GM12878 (cell line): Measurements from ENCODE around the gene BLOC1S4. TPM values are rescaled to one million over a fixed set of nuclear protein-coding genes. Genes with fewer than 3 reads are reported as not detected.

Source experiments
- BMI1 ChIP-seq: fragments of 450-650 bp; IDR thresholded peaks from 2 replicates; pipeline ENCODE4 v1.6.1; 2016; ENCODE audit warnings: mild to moderate bottlenecking, moderate library complexity, borderline replicate concordance
- CBFB ChIP-seq: IDR thresholded peaks from 2 replicates; pipeline ENCODE4 v1.6.1; 2016; ENCODE audit warnings: antibody characterized with exemption, low read depth
- CTCF ChIP-seq, 3 experiments: IDR thresholded peaks in 2 of 3; conservative IDR thresholded peaks in 1 of 3; 2 replicates each; pipeline ENCODE4 v1.5.1; 2011; ENCODE audit warnings: low read depth in 3 of 3, low read length in 3 of 3, mild to moderate bottlenecking in 3 of 3, control low read depth in 2 of 3, moderate library complexity in 2 of 3, inconsistent platforms in 1 of 3, mixed read lengths in 1 of 3; ENCODE audit not compliant: control insufficient read depth in 2 of 3, insufficient read depth in 1 of 3; ENCODE audit errors: extremely low read depth in 1 of 3
- E2F8 ChIP-seq: fragments of 450-650 bp; IDR thresholded peaks from 2 replicates; pipeline ENCODE4 v1.6.1; 2018; ENCODE audit warnings: mild to moderate bottlenecking, low read depth, moderate library complexity; ENCODE audit not compliant: partially characterized antibody
- ETV6 ChIP-seq, 2 experiments: fragments of 450-650 bp in 1 of 2; IDR thresholded peaks in 1 of 2; conservative IDR thresholded peaks in 1 of 2; 2 replicates each; pipeline ENCODE4 v1.6.1; 2014; ENCODE audit warnings: antibody characterized with exemption in 1 of 2, borderline replicate concordance in 1 of 2, low read depth in 1 of 2, mild to moderate bottlenecking in 1 of 2, moderate library complexity in 1 of 2
- FOXM1 ChIP-seq: IDR thresholded peaks from 2 replicates; pipeline ENCODE4 v1.6.1; 2012; ENCODE audit warnings: low read depth, mild to moderate bottlenecking, inconsistent platforms, low read length, moderate library complexity
- HCFC1 ChIP-seq: fragments of 150-350 bp; IDR thresholded peaks from 2 replicates; pipeline ENCODE4 v1.6.1; 2014; ENCODE audit warnings: low read length
- HDAC2 ChIP-seq: fragments of 200-600 bp; sonication (generic); IDR thresholded peaks from 2 replicates; pipeline ENCODE4 v1.6.1; 2017
- MYB ChIP-seq: fragments of 150-350 bp; IDR thresholded peaks from 2 replicates; pipeline ENCODE4 v1.6.1; 2014; ENCODE audit warnings: mild to moderate bottlenecking, low read depth, low read length, borderline replicate concordance
- MYC ChIP-seq: IDR thresholded peaks from 2 replicates; pipeline ENCODE4 v1.6.1; 2011; ENCODE audit warnings: mild to moderate bottlenecking, low read length, moderate library complexity, inconsistent platforms; ENCODE audit not compliant: insufficient read depth, insufficient replicate concordance, insufficient read length, severe bottlenecking
- NR2C2 ChIP-seq: IDR thresholded peaks from 2 replicates; pipeline ENCODE4 v1.6.1; 2011; ENCODE audit warnings: borderline replicate concordance, low read depth; ENCODE audit not compliant: control insufficient read depth, insufficient read length
- PAX8 ChIP-seq: fragments of 450-650 bp; IDR thresholded peaks from 2 replicates; pipeline ENCODE4 v1.6.1; 2017; ENCODE audit warnings: mild to moderate bottlenecking, moderate library complexity
- POLR2A ChIP-seq: IDR thresholded peaks from 2 replicates; pipeline ENCODE4 v1.6.1; 2011; ENCODE audit warnings: low read depth, mild to moderate bottlenecking, low read length
- RELB ChIP-seq: fragments of 450-650 bp; IDR thresholded peaks from 2 replicates; pipeline ENCODE4 v1.6.1; 2017; ENCODE audit warnings: low read depth, mild to moderate bottlenecking, moderate library complexity
- SIX5 ChIP-seq: IDR thresholded peaks from 2 replicates; pipeline ENCODE4 v1.6.1; 2011; ENCODE audit warnings: mild to moderate bottlenecking, low read depth, low read length, moderate library complexity; ENCODE audit not compliant: severe bottlenecking
- SMAD1 ChIP-seq: fragments of 450-650 bp; IDR thresholded peaks from 2 replicates; pipeline ENCODE4 v1.6.1; 2018; ENCODE audit warnings: mild to moderate bottlenecking, low read depth; ENCODE audit not compliant: partially characterized antibody
- SREBF2 ChIP-seq: IDR thresholded peaks from 2 replicates; pipeline ENCODE4 v1.6.1; 2012; ENCODE audit warnings: mild to moderate bottlenecking, low read length
- TARDBP ChIP-seq: IDR thresholded peaks from 2 replicates; pipeline ENCODE4 v1.6.1; 2016; ENCODE audit warnings: borderline replicate concordance
- TCF12 ChIP-seq: IDR thresholded peaks from 2 replicates; pipeline ENCODE4 v1.6.1; 2011; ENCODE audit warnings: low read depth, mild to moderate bottlenecking, low read length
- TCF7 ChIP-seq: IDR thresholded peaks from 2 replicates; pipeline ENCODE4 v1.6.1; 2014; ENCODE audit warnings: antibody characterized with exemption, borderline replicate concordance
- USF1 ChIP-seq: IDR thresholded peaks from 2 replicates; pipeline ENCODE4 v1.6.1; 2011; ENCODE audit warnings: borderline replicate concordance, low read depth, mild to moderate bottlenecking, moderate library complexity, mixed read lengths, low read length; ENCODE audit not compliant: insufficient read depth; ENCODE audit errors: extremely low read length
- ZBED1 ChIP-seq: IDR thresholded peaks from 2 replicates; pipeline ENCODE4 v1.6.1; 2016; ENCODE audit warnings: borderline replicate concordance
- ZZZ3 ChIP-seq: IDR thresholded peaks from 2 replicates; pipeline ENCODE4 v1.6.1; 2011; ENCODE audit warnings: low read depth; ENCODE audit not compliant: control insufficient read depth, insufficient read length
- polyA plus RNA-seq, 11 experiments: library from polyadenylated mRNA; depleted of rRNA in 4 of 11; unstranded in 6 of 11; stranded (reverse) in 5 of 11; fragments of >200 nt; fragmentation: Nextera tagmentation in 4 of 11; fragmentation: Illumina TruSeq in 1 of 11; extraction: Ambion mirVana in 4 of 11; extraction: Trizol in 1 of 11; gene quantifications; 1 replicate in 1 of 11; 2 replicates in 10 of 11; pipeline versions ENCODE4 v1.2.1 to v1.2.3, GENCODE V29; 2011 to 2016; ENCODE audit warnings: inconsistent platforms in 2 of 11, missing spikeins in 2 of 11, low read depth in 1 of 11
- total RNA-seq, 4 experiments: library from RNA; depleted of rRNA in 3 of 4; stranded (reverse); fragments of >200 nt in 3 of 4; fragmentation: Illumina TruSeq in 1 of 4; extraction: Trizol in 1 of 4; gene quantifications; 2 replicates each; pipeline versions ENCODE4 v1.2.1 to v1.2.3, GENCODE V29; 2013 to 2021

BLOC1S4 gene
- total and polyA plus RNA-seq, 10 of the 15 experiments (the other 5 are each of a cell fraction or from before 2014, with no cell fraction given): 2.7 to 23.8 (median 9.5) TPM

GRCh38 chr4:6673660-6674499 is 42.1 kb upstream of the BLOC1S4 start (continued):
- TF ChIP-seq USF1: no peak
- no peak for TF ChIP-seq SREBF2
- TF ChIP-seq ZBED1: 0 out of 2 replicates have a peak, but pooled peaks have one; percentile 39
- no peak for TF ChIP-seq CTCF (IDR thresholded peaks at IDR 0.05 in 2 of 3, conservative IDR thresholded peaks at IDR 0.05 in 1 of 3; ENCODE audit: control insufficient read depth in 2 of 3, extremely low read depth in 1 of 3, insufficient read depth in 1 of 3, low read depth in 3 of 3, low read length in 3 of 3)
- peak; percentile 47 for TF ChIP-seq HCFC1
- TF ChIP-seq POLR2A: peak; percentile 92
- no peak for TF ChIP-seq TCF12
- no peak for TF ChIP-seq BMI1
- TF ChIP-seq PAX8: no peak
- TF ChIP-seq TARDBP: no peak
- TF ChIP-seq E2F8: no peak
- TF ChIP-seq MYC: no peak
- TF ChIP-seq ZZZ3: no peak
- TF ChIP-seq FOXM1: no peak
- no peak; the same call in 1 of the 2 replicates for TF ChIP-seq CBFB
- TF ChIP-seq SMAD1: no peak
- no peak for TF ChIP-seq ETV6 (conservative IDR thresholded peaks at IDR 0.05 in 1 of 2, IDR thresholded peaks at IDR 0.05 in 1 of 2; ENCODE audit: borderline replicate concordance in 1 of 2, low read depth in 1 of 2)
- TF ChIP-seq RELB: no peak
- no peak for TF ChIP-seq SIX5
- no peak for TF ChIP-seq NR2C2
- TF ChIP-seq HDAC2: 0 out of 2 replicates have a peak, but pooled peaks have one; percentile 32
- no peak for TF ChIP-seq TCF7
- TF ChIP-seq MYB: no peak
